ENCODE measurements around the gene BCAR1.
"Not testable (repeated sequence)": the region's sequence is repeated elsewhere in the genome, so short reads cannot be mapped to it uniquely, and the experiment has no call there.

The BCAR1 gene

GRCh38 chr16:75209944-75210343 is 41.5 kb downstream of the BCAR1 start:
- in situ Hi-C loops (cut with MboI; ENCODE audit: low sequenced_read_pairs, unreplicated experiment), result loop anchor here (10.0 to 25.0 kb wide), 2 partner anchors 175 to 552 kb away; no protein-coding TSS in a partner anchor
- no peak for DNase-seq (ENCODE audit: low spot score)
- TF ChIP-seq CTCF (IDR thresholded peaks at IDR 0.05; ENCODE audit: borderline replicate concordance, control extremely low read depth, extremely low read depth, insufficient read depth, missing control alignments), result no peak

GRCh38 chr16:75209514-75209913 is 41.9 kb downstream of the BCAR1 start:
- DNase-seq (ENCODE audit: low spot score), result not testable (repeated sequence)
- in situ Hi-C loops (cut with MboI; ENCODE audit: low sequenced_read_pairs, unreplicated experiment), result loop anchor here (25.0 kb wide), 1 partner anchor 553 kb away; no protein-coding TSS in a partner anchor

GRCh38 chr16:75208861-75209505 is 42.4 kb downstream of the BCAR1 start:
- no peak for TF ChIP-seq CTCF (IDR thresholded peaks at IDR 0.05; ENCODE audit: borderline replicate concordance, control extremely low read depth, extremely low read depth, insufficient read depth, missing control alignments)
- in situ Hi-C loops (cut with MboI; ENCODE audit: low sequenced_read_pairs, unreplicated experiment), result loop anchor here (25.0 kb wide), 1 partner anchor 553 kb away; no protein-coding TSS in a partner anchor
- DNase-seq (ENCODE audit: low spot score), result peak; percentile 15

GRCh38 chr16:75208242-75208825 is 43.1 kb downstream of the BCAR1 start:
- TF ChIP-seq CTCF (IDR thresholded peaks at IDR 0.05; ENCODE audit: borderline replicate concordance, control extremely low read depth, extremely low read depth, insufficient read depth, missing control alignments), result no peak
- in situ Hi-C loops (cut with MboI; ENCODE audit: low sequenced_read_pairs, unreplicated experiment), result loop anchor here (25.0 kb wide), 1 partner anchor 554 kb away; no protein-coding TSS in a partner anchor
- peak; percentile 18 for DNase-seq (ENCODE audit: low spot score)

GRCh38 chr16:75207831-75208230 is 43.6 kb downstream of the BCAR1 start:
- in situ Hi-C loops (cut with MboI; ENCODE audit: low sequenced_read_pairs, unreplicated experiment), result loop anchor here (25.0 kb wide), 1 partner anchor 554 kb away; no protein-coding TSS in a partner anchor
- no peak for TF ChIP-seq CTCF (IDR thresholded peaks at IDR 0.05; ENCODE audit: borderline replicate concordance, control extremely low read depth, extremely low read depth, insufficient read depth, missing control alignments)
- DNase-seq (ENCODE audit: low spot score), result peak; percentile 27

- in situ Hi-C loops (cut with MboI; ENCODE audit: low sequenced_read_pairs, unreplicated experiment), result loop anchor here (25.0 kb wide), 1 partner anchor 555 kb away; no protein-coding TSS in a partner anchor
- no peak for TF ChIP-seq CTCF (IDR thresholded peaks at IDR 0.05; ENCODE audit: borderline replicate concordance, control extremely low read depth, extremely low read depth, insufficient read depth, missing control alignments)
- DNase-seq (ENCODE audit: low spot score), result peak; percentile 70
These were observed 44.5 kb downstream of the BCAR1 start, which contains the start of gene CTRB2 for GRCh38 chr16:75206749-75207451. TSS of gene CTRB2 (minus strand) at chr16:75207161. CDS start at chr16:75207141, 20 bp downstream.

- in situ Hi-C loops (cut with MboI; ENCODE audit: low sequenced_read_pairs, unreplicated experiment), result loop anchor here (25.0 kb wide), 1 partner anchor 556 kb away; no protein-coding TSS in a partner anchor
- DNase-seq (ENCODE audit: low spot score), result not testable (repeated sequence)
These were observed 45.3 kb downstream of the BCAR1 start for GRCh38 chr16:75205961-75206748.

- in situ Hi-C loops (cut with MboI; ENCODE audit: low sequenced_read_pairs, unreplicated experiment), result loop anchor here (25.0 kb wide), 1 partner anchor 557 kb away; no protein-coding TSS in a partner anchor
- DNase-seq (ENCODE audit: low spot score), result not testable (repeated sequence)
These were observed 46.0 kb downstream of the BCAR1 start for GRCh38 chr16:75205438-75205837.

- DNase-seq (ENCODE audit: low spot score), result not testable (repeated sequence)
- in situ Hi-C loops (cut with MboI; ENCODE audit: low sequenced_read_pairs, unreplicated experiment), result loop anchor here (25.0 kb wide), 1 partner anchor 557 kb away; no protein-coding TSS in a partner anchor
These were observed 46.5 kb downstream of the BCAR1 start for GRCh38 chr16:75204905-75205304.
